HG03342 (cell line): ENCODE results near the gene SCNN1B.
"Not testable (repeated sequence)": the region's sequence is repeated elsewhere in the genome, so short reads cannot be mapped to it uniquely, and the experiment has no call there.

Experiments used
- ATAC-seq: cut with Tn5 transposase; IDR thresholded peaks from one replicate; pipeline ENCODE4 v1.9.1; 2021; ENCODE audit warnings: mild to moderate bottlenecking, moderate library complexity; ENCODE audit not compliant: unreplicated experiment

Gene SCNN1B

GRCh38 chr16:23302045-23302956 lies at the start of gene SCNN1B:
SCNN1B (plus strand) TSS chr16:23302302; CDS start chr16:23348600, 46,298 bp downstream.
- no peak for ATAC-seq

- ATAC-seq = no peak
Measured at GRCh38 chr16:23252310-23252709, 49.8 kb upstream of the SCNN1B start.

- ATAC-seq = not testable (repeated sequence)
Measured at GRCh38 chr16:23253650-23254049, 48.5 kb upstream of the SCNN1B start.

- ATAC-seq = no peak
Measured at GRCh38 chr16:23254338-23254737, 47.8 kb upstream of the SCNN1B start.

GRCh38 chr16:23255000-23255399 lies 47.1 kb upstream of the SCNN1B start:
- no peak for ATAC-seq

- no peak for ATAC-seq
Measured at GRCh38 chr16:23256440-23256839, 45.7 kb upstream of the SCNN1B start.

GRCh38 chr16:23257682-23258081 lies 44.4 kb upstream of the SCNN1B start:
- no peak for ATAC-seq

- ATAC-seq = no peak
Measured at GRCh38 chr16:23258919-23259237, 43.2 kb upstream of the SCNN1B start.

GRCh38 chr16:23267647-23268046 lies 34.5 kb upstream of the SCNN1B start:
- no peak for ATAC-seq

GRCh38 chr16:23268561-23268960 lies 33.5 kb upstream of the SCNN1B start:
- ATAC-seq = no peak

- ATAC-seq = no peak
Measured at GRCh38 chr16:23269248-23269953, 32.7 kb upstream of the SCNN1B start.

GRCh38 chr16:23270654-23271053 lies 31.4 kb upstream of the SCNN1B start:
- no peak for ATAC-seq

- ATAC-seq = no peak
Measured at GRCh38 chr16:23274968-23275367, 27.1 kb upstream of the SCNN1B start.

GRCh38 chr16:23276821-23277220 lies 25.3 kb upstream of the SCNN1B start:
- ATAC-seq = no peak

- no peak for ATAC-seq
Measured at GRCh38 chr16:23278031-23278430, 24.1 kb upstream of the SCNN1B start.

GRCh38 chr16:23279721-23280153 lies 22.4 kb upstream of the SCNN1B start:
- ATAC-seq = no peak

- no peak for ATAC-seq
Measured at GRCh38 chr16:23280483-23280967, 21.6 kb upstream of the SCNN1B start.

- ATAC-seq = no peak
Measured at GRCh38 chr16:23282568-23282967, 19.5 kb upstream of the SCNN1B start.

GRCh38 chr16:23283571-23283970 lies 18.5 kb upstream of the SCNN1B start:
- ATAC-seq = no peak

GRCh38 chr16:23284584-23284983 lies 17.5 kb upstream of the SCNN1B start:
- no peak for ATAC-seq

- no peak for ATAC-seq
Measured at GRCh38 chr16:23286131-23286532, 16.0 kb upstream of the SCNN1B start.

- ATAC-seq = no peak
Measured at GRCh38 chr16:23288209-23288608, 13.9 kb upstream of the SCNN1B start.
